Measurements from ENCODE around the gene BEND5. TPM values are rescaled to one million over a fixed set of nuclear protein-coding genes. Genes with fewer than 3 reads are reported as not detected.

BEND5 gene, protein sequence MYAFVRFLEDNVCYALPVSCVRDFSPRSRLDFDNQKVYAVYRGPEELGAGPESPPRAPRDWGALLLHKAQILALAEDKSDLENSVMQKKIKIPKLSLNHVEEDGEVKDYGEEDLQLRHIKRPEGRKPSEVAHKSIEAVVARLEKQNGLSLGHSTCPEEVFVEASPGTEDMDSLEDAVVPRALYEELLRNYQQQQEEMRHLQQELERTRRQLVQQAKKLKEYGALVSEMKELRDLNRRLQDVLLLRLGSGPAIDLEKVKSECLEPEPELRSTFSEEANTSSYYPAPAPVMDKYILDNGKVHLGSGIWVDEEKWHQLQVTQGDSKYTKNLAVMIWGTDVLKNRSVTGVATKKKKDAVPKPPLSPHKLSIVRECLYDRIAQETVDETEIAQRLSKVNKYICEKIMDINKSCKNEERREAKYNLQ
- 1 to 10 TPM; 1.6 to 3.7 (median 3.4) TPM for total RNA-seq
- polyA plus RNA-seq: 1 to 10 TPM in 2 of 3 donors, under 1 TPM in 1; 0.84 to 1.5 (median 1.1) TPM
- long read RNA-seq, donor 1, partial matches to known transcripts: 0 of 1 reads
- long read RNA-seq, donor 1, other reads (novel, unspliced or antisense): 1 of 1 reads
- long read RNA-seq, donor 2, partial matches to known transcripts: 5 of 10 reads
- long read RNA-seq, donor 2, other reads (novel, unspliced or antisense): 2 of 10 reads

DNA sequence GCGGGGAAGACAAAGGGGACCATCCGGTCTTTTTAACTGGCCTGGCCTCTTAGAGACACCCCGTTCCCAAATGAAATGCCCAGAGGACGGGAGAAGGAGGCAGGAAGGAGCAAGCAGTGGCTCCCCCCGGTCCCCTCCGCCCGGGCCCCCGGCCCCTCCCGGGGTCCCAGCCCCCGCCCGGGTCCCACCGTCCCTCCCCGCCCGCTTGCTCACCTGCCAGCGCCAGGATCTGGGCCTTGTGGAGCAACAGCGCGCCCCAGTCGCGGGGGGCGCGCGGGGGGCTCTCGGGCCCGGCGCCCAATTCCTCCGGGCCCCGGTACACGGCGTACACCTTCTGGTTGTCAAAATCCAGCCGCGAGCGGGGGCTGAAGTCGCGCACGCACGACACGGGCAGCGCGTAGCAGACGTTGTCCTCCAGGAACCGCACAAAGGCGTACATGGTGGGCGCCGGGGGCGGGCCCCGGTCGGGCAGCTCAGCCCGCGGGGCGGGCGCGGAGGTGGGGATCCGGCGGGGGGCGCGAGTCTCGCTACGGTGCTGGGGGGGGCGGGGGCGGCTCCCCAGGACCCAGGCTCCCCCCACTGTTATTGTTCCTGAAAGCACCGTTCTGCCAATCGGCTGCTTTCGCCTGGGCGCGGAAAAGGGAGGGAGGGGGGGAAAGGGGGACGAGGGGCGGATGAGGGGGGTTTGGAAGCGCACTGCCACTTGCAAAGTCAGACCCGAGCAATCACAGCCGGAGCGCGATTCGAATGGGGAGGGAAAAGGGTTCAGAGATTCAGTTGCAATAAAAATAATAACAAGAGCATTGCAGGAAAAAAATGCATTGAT lies at the start of gene BEND5:
TSS of gene BEND5 (minus strand) at position 499 of the 826 bp plus-strand sequence. CDS start at position 439, 60 bp downstream.
- no peaks in the 10 kb centered on the region for H3K27me3 ChIP-seq (ENCODE audit: insufficient read depth in 3 of 3, low read length in 2 of 3)
- TF ChIP-seq, protein P1, sequence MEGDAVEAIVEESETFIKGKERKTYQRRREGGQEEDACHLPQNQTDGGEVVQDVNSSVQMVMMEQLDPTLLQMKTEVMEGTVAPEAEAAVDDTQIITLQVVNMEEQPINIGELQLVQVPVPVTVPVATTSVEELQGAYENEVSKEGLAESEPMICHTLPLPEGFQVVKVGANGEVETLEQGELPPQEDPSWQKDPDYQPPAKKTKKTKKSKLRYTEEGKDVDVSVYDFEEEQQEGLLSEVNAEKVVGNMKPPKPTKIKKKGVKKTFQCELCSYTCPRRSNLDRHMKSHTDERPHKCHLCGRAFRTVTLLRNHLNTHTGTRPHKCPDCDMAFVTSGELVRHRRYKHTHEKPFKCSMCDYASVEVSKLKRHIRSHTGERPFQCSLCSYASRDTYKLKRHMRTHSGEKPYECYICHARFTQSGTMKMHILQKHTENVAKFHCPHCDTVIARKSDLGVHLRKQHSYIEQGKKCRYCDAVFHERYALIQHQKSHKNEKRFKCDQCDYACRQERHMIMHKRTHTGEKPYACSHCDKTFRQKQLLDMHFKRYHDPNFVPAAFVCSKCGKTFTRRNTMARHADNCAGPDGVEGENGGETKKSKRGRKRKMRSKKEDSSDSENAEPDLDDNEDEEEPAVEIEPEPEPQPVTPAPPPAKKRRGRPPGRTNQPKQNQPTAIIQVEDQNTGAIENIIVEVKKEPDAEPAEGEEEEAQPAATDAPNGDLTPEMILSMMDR (IDR thresholded peaks at IDR 0.05): no peak
- peak; percentile 68 to 89 (median 74) for ATAC-seq
- peak within 1 kb of the TSS; percentile 84 for H3K4me3 ChIP-seq
- H3K4me1 ChIP-seq: peaks cover 17% of the 10 kb centered on the region
- DNase-seq: peak; percentile 58 to 72
- no peaks in the 10 kb centered on the region for H3K36me3 ChIP-seq (ENCODE audit: insufficient read depth in 1 of 2, low read depth in 1 of 2)
- intact Hi-C loops (cut with DNase I): no loop called here
- H3K27ac ChIP-seq: peak within 1 kb of the TSS; percentile 60
- 0 to 2% (median 1%) methylated on average over 46 to 73 of the region's 73 CpGs for WGBS, 3 donors
- no peaks in the 10 kb centered on the region for H3K9me3 ChIP-seq

DNA sequence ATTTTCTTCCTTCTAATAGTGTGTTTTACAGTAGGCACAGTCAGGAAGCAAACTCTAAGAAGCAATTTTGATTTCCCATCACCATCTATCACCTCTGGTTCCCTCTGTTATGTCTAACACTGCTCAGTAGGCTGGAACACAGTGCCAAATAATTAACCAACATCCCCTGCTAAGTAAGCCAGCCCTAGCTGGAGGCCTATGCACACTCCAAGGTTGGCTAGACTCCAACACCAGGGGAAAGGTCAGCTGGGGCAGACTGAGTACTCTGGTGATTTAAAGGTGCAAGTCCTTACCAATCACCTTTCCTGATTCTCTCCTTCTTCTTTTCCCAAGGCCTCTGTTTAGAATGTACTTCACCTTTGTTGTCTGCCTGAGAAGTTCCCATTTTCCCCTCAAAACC lies 46.5 kb upstream of the BEND5 start:
- TF ChIP-seq, protein P1 (IDR thresholded peaks at IDR 0.05): no peak
- intact Hi-C loops (cut with DNase I): no loop called here
- H3K36me3 ChIP-seq (ENCODE audit: insufficient read depth in 1 of 2, low read depth in 1 of 2): no peaks in the 10 kb centered on the region
- no peaks in the 10 kb centered on the region for H3K4me1 ChIP-seq
- H3K4me3 ChIP-seq: no peak overlapping the region
- no peaks in the 10 kb centered on the region for H3K9me3 ChIP-seq
- DNase-seq (no peak), ATAC-seq (no peak)
- peaks cover 0 to 4% (median 0%) of the 10 kb centered on the region in 3 donors for H3K27me3 ChIP-seq (ENCODE audit: insufficient read depth in 3 of 3, low read length in 2 of 3)
- H3K27ac ChIP-seq: no peak overlapping the region

DNA sequence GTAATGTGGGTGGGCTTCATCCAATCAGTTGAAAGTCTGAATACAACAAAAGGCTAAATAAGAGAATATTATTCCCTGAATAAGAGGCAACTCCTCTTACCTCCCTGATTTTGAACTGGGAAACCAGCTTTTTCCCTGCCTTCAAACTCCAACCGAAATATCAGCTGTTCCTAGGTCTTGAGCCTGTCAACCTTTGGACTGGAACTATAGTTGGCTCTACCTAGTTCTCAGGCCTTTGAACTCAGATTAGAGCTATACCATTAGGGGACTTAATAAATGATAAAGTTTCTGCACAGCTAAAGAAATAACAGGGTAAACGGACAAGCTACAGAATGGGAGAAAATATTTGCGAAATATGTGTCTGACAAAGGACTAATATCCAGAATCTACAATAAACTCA lies 43.8 kb upstream of the BEND5 start:
- 89 to 92% (median 90%) methylated on average over 3 of the region's 3 CpGs for WGBS, 3 donors
- no peak overlapping the region for H3K27ac ChIP-seq
- no peak for DNase-seq
- no peaks in the 10 kb centered on the region for H3K4me1 ChIP-seq
- no peaks in the 10 kb centered on the region for H3K36me3 ChIP-seq (ENCODE audit: insufficient read depth in 1 of 2, low read depth in 1 of 2)
- no peaks in the 10 kb centered on the region for H3K9me3 ChIP-seq
- H3K27me3 ChIP-seq (ENCODE audit: insufficient read depth in 3 of 3, low read length in 2 of 3): no peaks in the 10 kb centered on the region
- TF ChIP-seq, protein P1 (IDR thresholded peaks at IDR 0.05): no peak
- ATAC-seq: no peak
- no peak overlapping the region for H3K4me3 ChIP-seq
- intact Hi-C loops (cut with DNase I): no loop called here

DNA sequence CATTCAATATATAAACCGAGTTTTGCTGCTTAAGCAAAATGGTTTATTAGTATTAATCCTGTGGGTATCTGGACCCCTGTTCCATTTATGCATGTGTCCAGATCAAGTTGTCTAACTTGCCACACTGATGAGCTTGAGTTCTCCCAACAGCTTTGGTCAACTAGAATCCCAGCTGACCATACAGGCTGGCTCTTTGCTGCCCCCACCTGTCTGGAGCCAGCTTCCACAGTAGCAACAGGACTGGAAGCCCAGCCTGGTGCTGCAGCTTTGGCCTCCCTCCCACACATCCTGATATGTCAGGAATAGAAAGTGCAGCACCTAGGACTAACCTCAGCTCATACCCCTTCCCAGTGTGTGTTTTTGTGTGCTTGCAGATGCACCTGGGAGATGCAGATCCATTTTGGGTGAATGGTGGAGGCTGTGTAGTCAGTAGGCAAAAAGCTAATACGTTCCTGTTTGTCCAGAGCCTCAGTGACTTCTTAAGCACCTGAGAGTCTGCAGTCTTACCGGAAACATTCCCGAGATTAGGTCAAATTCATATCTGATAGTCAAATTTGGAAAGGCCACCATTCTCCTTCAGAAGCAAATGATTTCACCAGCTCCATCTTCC lies 40.9 kb upstream of the BEND5 start:
- TF ChIP-seq, protein P1 (IDR thresholded peaks at IDR 0.05): peak; percentile 67
- no peaks in the 10 kb centered on the region for H3K4me1 ChIP-seq
- no peak overlapping the region for H3K4me3 ChIP-seq
- no peaks in the 10 kb centered on the region for H3K9me3 ChIP-seq
- H3K27me3 ChIP-seq (ENCODE audit: insufficient read depth in 3 of 3, low read length in 2 of 3): no peaks in the 10 kb centered on the region
- DNase-seq: peak; percentile 50 to 59
- intact Hi-C loops (cut with DNase I): loop anchor here (5.0 to 10.0 kb wide), 3 partner anchors 140 to 265 kb away; no protein-coding TSS in a partner anchor
- H3K36me3 ChIP-seq (ENCODE audit: insufficient read depth in 1 of 2, low read depth in 1 of 2): no peaks in the 10 kb centered on the region
- WGBS, 3 donors: 64 to 67% (median 64%) methylated on average over 4 of the region's 4 CpGs
- peak; percentile 69 to 76 (median 72) for ATAC-seq
- no peak overlapping the region for H3K27ac ChIP-seq

Measured in psoas muscle (tissue), 8 donors.